ENCODE data around the gene SUSD1.
A peak's percentile ranks its signal among the peaks of the same experiment; 100 is the strongest.

SUSD1 gene

GRCh38 chr9:112175796-112176315, 759 bp upstream of the SUSD1 start:
- H3K27ac ChIP-seq (ENCODE audit: low read depth, low read length) = no peak overlapping the region
- H3K9ac ChIP-seq (ENCODE audit: low read depth in 1 of 2, low read length in 2 of 2) = peak overlapping the region; percentile 65 to 85
- H3K27me3 ChIP-seq (ENCODE audit: control insufficient read depth in 1 of 2, insufficient read depth in 2 of 2, low read length in 2 of 2) = no peaks in the 10 kb centered on the region
- H3K36me3 ChIP-seq (ENCODE audit: control insufficient read depth in 1 of 2, insufficient read depth in 2 of 2, low read length in 2 of 2) = no peaks in the 10 kb centered on the region
- H3K4me1 ChIP-seq (ENCODE audit: control insufficient read depth in 1 of 2, insufficient read depth in 2 of 2, low read length in 2 of 2) = peaks cover 41 to 56% of the 10 kb centered on the region in 2 donors
- H3K4me3 ChIP-seq (ENCODE audit: low read depth in 1 of 2, low read length in 2 of 2) = peak overlapping the region; percentile 64 to 66
- no peaks in the 10 kb centered on the region for H3K9me3 ChIP-seq (ENCODE audit: control insufficient read depth in 1 of 2, low read length in 2 of 2)

GRCh38 chr9:112174222-112174964, 704 bp downstream of the SUSD1 start:
- Histone ChIP-seq H3K36me3 (ENCODE audit: control insufficient read depth in 1 of 2, insufficient read depth in 2 of 2, low read length in 2 of 2) (no peaks in the 10 kb centered on the region), H3K4me3 (ENCODE audit: low read depth in 1 of 2, low read length in 2 of 2) (peak overlapping the region; percentile 64 to 71), H3K27ac (ENCODE audit: low read depth, low read length) (peak overlapping the region; percentile 59), H3K9ac (ENCODE audit: low read depth in 1 of 2, low read length in 2 of 2) (peak overlapping the region; percentile 65 to 67), H3K27me3 (ENCODE audit: control insufficient read depth in 1 of 2, insufficient read depth in 2 of 2, low read length in 2 of 2) (no peaks in the 10 kb centered on the region), H3K9me3 (ENCODE audit: control insufficient read depth in 1 of 2, low read length in 2 of 2) (no peaks in the 10 kb centered on the region), H3K4me1 (ENCODE audit: control insufficient read depth in 1 of 2, insufficient read depth in 2 of 2, low read length in 2 of 2) (peaks cover 34 to 58% of the 10 kb centered on the region in 2 donors)

DNA sequence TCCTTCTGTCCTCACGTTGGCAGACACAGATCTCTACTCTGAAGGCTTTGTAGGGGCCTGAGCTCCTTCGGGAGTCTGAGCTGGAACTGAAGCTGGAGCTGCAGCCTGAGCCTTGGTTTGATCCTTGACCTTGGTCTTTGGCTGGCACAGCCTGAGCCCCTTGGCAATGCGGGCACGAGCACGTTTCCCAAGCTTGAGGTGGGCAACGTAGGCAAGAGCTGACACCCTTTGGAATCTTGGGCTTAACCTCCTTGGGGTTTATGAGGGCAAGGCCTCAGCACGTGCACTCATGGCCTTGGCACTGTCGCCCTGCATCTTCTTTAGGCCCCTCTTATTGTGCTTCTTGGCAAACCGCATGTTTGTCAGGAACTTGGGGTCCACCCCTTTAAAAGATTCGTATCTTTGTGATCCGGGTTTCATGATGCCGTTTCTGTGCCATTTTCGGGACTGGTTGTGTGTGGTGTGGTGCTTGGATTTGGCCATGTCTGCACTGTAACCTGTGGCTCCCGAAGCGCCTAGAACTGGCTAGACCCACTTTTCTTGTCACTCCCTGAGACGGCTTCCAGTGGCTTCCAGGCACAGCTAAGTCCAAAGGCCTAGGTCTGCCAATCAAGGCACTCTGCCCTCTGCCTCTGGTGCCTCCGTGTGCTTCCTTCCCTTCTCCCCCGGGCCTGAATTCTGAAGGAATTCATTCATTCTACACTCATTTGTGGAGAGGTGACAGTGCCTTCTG, 1.4 kb downstream of the SUSD1 start:
- peak overlapping the region; percentile 59 for H3K27ac ChIP-seq (ENCODE audit: low read depth, low read length)
- H3K4me1 ChIP-seq (ENCODE audit: control insufficient read depth in 1 of 2, insufficient read depth in 2 of 2, low read length in 2 of 2) = peaks cover 41 to 66% of the 10 kb centered on the region in 2 donors
- no peaks in the 10 kb centered on the region for H3K9me3 ChIP-seq (ENCODE audit: control insufficient read depth in 1 of 2, low read length in 2 of 2)
- no peaks in the 10 kb centered on the region for H3K36me3 ChIP-seq (ENCODE audit: control insufficient read depth in 1 of 2, insufficient read depth in 2 of 2, low read length in 2 of 2)
- peak overlapping the region; percentile 65 to 67 for H3K9ac ChIP-seq (ENCODE audit: low read depth in 1 of 2, low read length in 2 of 2)
- H3K27me3 ChIP-seq (ENCODE audit: control insufficient read depth in 1 of 2, insufficient read depth in 2 of 2, low read length in 2 of 2) = no peaks in the 10 kb centered on the region
- peak overlapping the region; percentile 64 to 71 for H3K4me3 ChIP-seq (ENCODE audit: low read depth in 1 of 2, low read length in 2 of 2)

- H3K27ac ChIP-seq (ENCODE audit: low read depth, low read length) = peak overlapping the region; percentile 70
- H3K9ac ChIP-seq (ENCODE audit: low read depth in 1 of 2, low read length in 2 of 2) = peak overlapping the region in 1 of 2 donors; percentile 9
- H3K4me1 ChIP-seq (ENCODE audit: control insufficient read depth in 1 of 2, insufficient read depth in 2 of 2, low read length in 2 of 2) = peaks cover 49 to 75% of the 10 kb centered on the region in 2 donors
- no peaks in the 10 kb centered on the region for H3K9me3 ChIP-seq (ENCODE audit: control insufficient read depth in 1 of 2, low read length in 2 of 2)
- no peak overlapping the region for H3K4me3 ChIP-seq (ENCODE audit: low read depth in 1 of 2, low read length in 2 of 2)
- no peaks in the 10 kb centered on the region for H3K27me3 ChIP-seq (ENCODE audit: control insufficient read depth in 1 of 2, insufficient read depth in 2 of 2, low read length in 2 of 2)
- no peaks in the 10 kb centered on the region for H3K36me3 ChIP-seq (ENCODE audit: control insufficient read depth in 1 of 2, insufficient read depth in 2 of 2, low read length in 2 of 2)
These were observed 4.1 kb downstream of the SUSD1 start for GRCh38 chr9:112170968-112171367.

DNA sequence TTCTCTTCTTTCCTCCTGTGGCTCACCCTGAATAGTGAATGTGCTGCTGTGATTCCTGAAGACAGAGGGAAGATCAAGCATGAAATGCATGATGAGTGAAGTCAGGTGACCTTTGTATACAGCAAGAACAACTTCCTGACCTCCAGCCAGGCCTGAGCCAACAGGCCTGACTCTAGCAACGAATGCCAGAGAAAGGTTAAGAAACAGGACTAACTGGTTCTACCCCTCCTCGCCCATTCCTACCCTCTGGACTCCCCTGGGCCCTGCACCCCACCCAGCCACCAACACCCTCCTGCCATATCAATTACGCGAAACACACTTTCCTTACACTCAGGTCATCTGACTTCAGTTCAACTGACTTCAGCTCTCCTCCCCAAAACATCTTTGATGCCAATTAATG, 4.9 kb downstream of the SUSD1 start:
- Histone ChIP-seq H3K27ac (ENCODE audit: low read depth, low read length) (peak overlapping the region; percentile 70), H3K9me3 (ENCODE audit: control insufficient read depth in 1 of 2, low read length in 2 of 2) (no peaks in the 10 kb centered on the region), H3K27me3 (ENCODE audit: control insufficient read depth in 1 of 2, insufficient read depth in 2 of 2, low read length in 2 of 2) (no peaks in the 10 kb centered on the region)

DNA sequence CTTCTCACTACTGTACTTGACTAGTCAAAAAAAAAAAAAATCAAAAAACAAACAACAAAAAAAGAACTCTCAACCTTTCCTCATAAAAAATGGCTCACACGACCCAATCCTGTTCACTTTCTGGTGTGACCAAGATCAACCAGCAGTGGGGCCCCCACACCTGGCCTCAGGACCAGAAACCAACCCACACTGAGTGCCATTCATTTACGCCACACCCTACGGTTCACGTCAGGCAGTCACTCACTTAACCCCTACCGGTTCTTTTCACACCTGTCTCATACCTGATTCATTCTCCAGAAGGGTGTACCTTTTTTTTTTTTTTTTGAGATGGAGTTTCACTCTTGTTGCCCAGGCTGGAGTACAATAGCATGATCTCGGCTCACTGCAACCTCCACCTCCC, 5.7 kb downstream of the SUSD1 start:
- Histone ChIP-seq H3K4me1 (ENCODE audit: control insufficient read depth in 1 of 2, insufficient read depth in 2 of 2, low read length in 2 of 2) (peaks cover 45 to 70% of the 10 kb centered on the region in 2 donors), H3K9ac (ENCODE audit: low read depth in 1 of 2, low read length in 2 of 2) (no peak overlapping the region), H3K27ac (ENCODE audit: low read depth, low read length) (no peak overlapping the region), H3K4me3 (ENCODE audit: low read depth in 1 of 2, low read length in 2 of 2) (no peak overlapping the region), H3K36me3 (ENCODE audit: control insufficient read depth in 1 of 2, insufficient read depth in 2 of 2, low read length in 2 of 2) (no peaks in the 10 kb centered on the region), H3K27me3 (ENCODE audit: control insufficient read depth in 1 of 2, insufficient read depth in 2 of 2, low read length in 2 of 2) (no peaks in the 10 kb centered on the region), H3K9me3 (ENCODE audit: control insufficient read depth in 1 of 2, low read length in 2 of 2) (no peaks in the 10 kb centered on the region)

More for the DNA sequence above, 4.9 kb downstream of the SUSD1 start:
- H3K4me3 ChIP-seq (ENCODE audit: low read depth in 1 of 2, low read length in 2 of 2) = no peak overlapping the region
- H3K36me3 ChIP-seq (ENCODE audit: control insufficient read depth in 1 of 2, insufficient read depth in 2 of 2, low read length in 2 of 2) = no peaks in the 10 kb centered on the region
- no peak overlapping the region for H3K9ac ChIP-seq (ENCODE audit: low read depth in 1 of 2, low read length in 2 of 2)
- H3K4me1 ChIP-seq (ENCODE audit: control insufficient read depth in 1 of 2, insufficient read depth in 2 of 2, low read length in 2 of 2) = peaks cover 45 to 70% of the 10 kb centered on the region in 2 donors

GRCh38 chr9:112168197-112168596, 6.9 kb downstream of the SUSD1 start:
- Histone ChIP-seq H3K27ac (ENCODE audit: low read depth, low read length) (no peak overlapping the region), H3K4me1 (ENCODE audit: control insufficient read depth in 1 of 2, insufficient read depth in 2 of 2, low read length in 2 of 2) (peaks cover 33 to 58% of the 10 kb centered on the region in 2 donors), H3K9me3 (ENCODE audit: control insufficient read depth in 1 of 2, low read length in 2 of 2) (no peaks in the 10 kb centered on the region), H3K27me3 (ENCODE audit: control insufficient read depth in 1 of 2, insufficient read depth in 2 of 2, low read length in 2 of 2) (no peaks in the 10 kb centered on the region), H3K36me3 (ENCODE audit: control insufficient read depth in 1 of 2, insufficient read depth in 2 of 2, low read length in 2 of 2) (no peaks in the 10 kb centered on the region), H3K4me3 (ENCODE audit: low read depth in 1 of 2, low read length in 2 of 2) (no peak overlapping the region), H3K9ac (ENCODE audit: low read depth in 1 of 2, low read length in 2 of 2) (no peak overlapping the region)

DNA sequence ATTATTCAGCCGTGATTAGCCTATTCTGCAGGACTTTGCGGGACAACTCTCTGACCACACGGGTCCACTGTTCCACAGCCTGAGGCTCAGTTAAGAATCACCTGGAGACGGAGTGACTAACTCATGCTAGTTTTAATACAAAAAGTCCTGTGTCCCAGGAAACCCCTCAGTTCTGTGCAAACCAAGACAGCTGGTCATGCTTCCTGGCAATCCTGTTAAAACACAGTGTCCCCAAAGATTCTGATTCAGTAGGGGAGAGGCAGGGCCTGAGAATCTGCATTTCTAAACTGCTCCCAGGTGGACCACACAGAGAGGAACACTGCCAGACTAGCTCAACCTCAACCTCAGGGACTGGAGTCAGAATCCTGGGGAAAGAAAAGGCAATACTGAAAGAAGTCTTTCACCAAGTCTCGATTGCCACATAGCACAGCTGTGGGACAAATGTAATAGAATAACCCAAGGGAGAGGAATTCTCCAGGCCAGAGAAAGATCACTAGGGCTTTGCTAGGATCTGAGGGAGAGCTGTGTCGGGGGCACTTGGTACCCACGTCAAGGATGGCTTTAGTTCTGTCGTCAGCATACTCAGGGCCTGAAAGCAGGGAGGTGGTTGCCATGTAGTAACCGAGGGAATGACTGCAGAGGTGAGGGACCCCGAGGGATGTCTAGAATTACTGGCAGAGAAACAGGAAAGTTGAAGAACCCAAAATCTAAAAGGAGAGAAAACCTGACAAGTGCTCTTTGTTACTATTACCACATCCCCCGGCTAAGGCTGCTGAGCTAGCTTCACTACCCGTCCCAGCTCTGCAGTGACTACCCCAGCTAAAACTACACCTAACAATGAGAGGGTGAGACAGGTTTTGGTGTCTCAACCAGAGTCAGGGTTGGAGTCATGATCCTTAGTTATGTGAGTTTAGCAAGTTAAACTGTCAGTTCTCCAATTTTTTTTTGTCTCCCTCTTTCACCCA, 8.6 kb downstream of the SUSD1 start:
- H3K9me3 ChIP-seq (ENCODE audit: control insufficient read depth in 1 of 2, low read length in 2 of 2) = no peaks in the 10 kb centered on the region
- no peaks in the 10 kb centered on the region for H3K27me3 ChIP-seq (ENCODE audit: control insufficient read depth in 1 of 2, insufficient read depth in 2 of 2, low read length in 2 of 2)
- H3K4me3 ChIP-seq (ENCODE audit: low read depth in 1 of 2, low read length in 2 of 2) = no peak overlapping the region
- no peak overlapping the region for H3K9ac ChIP-seq (ENCODE audit: low read depth in 1 of 2, low read length in 2 of 2)
- H3K36me3 ChIP-seq (ENCODE audit: control insufficient read depth in 1 of 2, insufficient read depth in 2 of 2, low read length in 2 of 2) = no peaks in the 10 kb centered on the region
- no peak overlapping the region for H3K27ac ChIP-seq (ENCODE audit: low read depth, low read length)
- H3K4me1 ChIP-seq (ENCODE audit: control insufficient read depth in 1 of 2, insufficient read depth in 2 of 2, low read length in 2 of 2) = peaks cover 27 to 49% of the 10 kb centered on the region in 2 donors

DNA sequence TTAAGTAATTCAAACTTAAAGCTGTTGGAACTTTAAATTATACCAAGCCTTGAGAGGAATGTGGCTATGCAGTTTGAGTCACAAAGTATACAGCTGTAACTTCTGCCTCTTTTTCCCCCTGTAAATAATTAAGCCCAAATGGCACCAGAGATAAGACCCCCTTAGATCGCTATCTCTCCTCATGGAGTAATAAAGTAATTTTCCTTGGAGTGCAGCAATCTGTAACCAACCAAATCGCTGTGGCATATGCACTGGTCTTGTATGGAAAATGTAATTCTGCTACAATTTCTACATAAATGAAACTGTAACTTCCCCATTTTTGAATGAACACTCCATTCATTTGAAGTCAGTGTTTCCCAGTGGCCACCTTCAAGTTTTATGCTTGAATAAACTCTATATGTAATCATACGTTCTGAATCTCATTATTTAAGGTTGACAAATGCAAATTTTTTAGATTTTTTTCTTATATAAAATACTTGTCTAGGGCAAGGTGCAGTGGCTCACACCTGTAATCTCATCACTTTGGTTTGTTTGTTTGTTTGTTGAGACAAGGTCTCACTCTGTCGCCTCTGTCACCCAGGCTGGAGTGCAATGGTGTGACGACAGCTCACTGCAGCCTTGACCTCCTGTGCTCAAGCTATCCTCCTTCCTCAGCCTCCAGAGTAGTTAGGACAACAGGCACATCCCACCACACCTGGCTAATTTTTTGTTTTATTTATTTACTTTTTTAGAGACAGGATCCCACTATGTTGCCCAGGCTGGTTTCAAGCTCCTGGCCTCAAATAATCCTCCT, 12.3 kb downstream of the SUSD1 start:
- Histone ChIP-seq H3K36me3 (ENCODE audit: control insufficient read depth in 1 of 2, insufficient read depth in 2 of 2, low read length in 2 of 2) (no peaks in the 10 kb centered on the region), H3K4me3 (ENCODE audit: low read depth in 1 of 2, low read length in 2 of 2) (no peak overlapping the region), H3K9ac (ENCODE audit: low read depth in 1 of 2, low read length in 2 of 2) (no peak overlapping the region), H3K27me3 (ENCODE audit: control insufficient read depth in 1 of 2, insufficient read depth in 2 of 2, low read length in 2 of 2) (no peaks in the 10 kb centered on the region), H3K27ac (ENCODE audit: low read depth, low read length) (no peak overlapping the region), H3K4me1 (ENCODE audit: control insufficient read depth in 1 of 2, insufficient read depth in 2 of 2, low read length in 2 of 2) (peaks cover 6 to 18% of the 10 kb centered on the region in 2 donors), H3K9me3 (ENCODE audit: control insufficient read depth in 1 of 2, low read length in 2 of 2) (no peaks in the 10 kb centered on the region)

Measured in duodenal mucosa (tissue), 2 donors.